ENCODE results near the gene LGR6.

LGR6 gene

DNA sequence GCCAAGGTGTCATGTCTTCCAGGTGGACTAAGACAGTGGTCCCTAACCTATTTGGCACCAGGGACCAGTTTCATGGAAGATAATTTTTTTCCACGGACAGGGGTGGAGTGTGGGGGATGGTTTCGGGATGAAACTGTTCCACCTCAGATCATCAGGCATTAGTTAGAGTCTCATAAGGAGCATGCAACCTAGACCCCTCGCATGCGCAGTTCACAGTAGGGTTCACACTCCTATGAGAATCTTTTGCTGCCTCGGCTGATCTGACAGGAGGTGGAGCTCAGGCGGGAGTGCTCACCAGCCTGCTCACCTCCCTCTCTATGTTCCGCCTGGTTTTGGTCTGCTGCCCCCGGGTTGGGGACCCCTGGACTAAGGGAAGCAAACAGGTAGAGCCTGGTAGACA is 30.9 kb downstream of the LGR6 start:
- ChIA-PET CTCF (interaction anchor here (2.3 to 4.8 kb wide), 2 partner anchors 11 kb away, joined by 8 to 28 read pairs; no protein-coding TSS in a partner anchor), POLR2A (no interaction called here)
- Histone ChIP-seq H3K9me3 (ENCODE audit: control insufficient read depth, insufficient read depth, low read depth, low read length) (no peaks in the 10 kb centered on the region), H3K4me1 (ENCODE audit: control insufficient read depth, insufficient read depth, low read length) (no peaks in the 10 kb centered on the region; the same call in 1 of the 2 replicates), H3K27ac (ENCODE audit: extremely low read depth, low read depth, low read length) (no peak overlapping the region), H3K4me3 (ENCODE audit: low read depth, low read length) (no peak overlapping the region), H3K36me3 (ENCODE audit: control insufficient read depth in 2 of 2, insufficient read depth in 1 of 2, low read length in 2 of 2) (no peaks in the 10 kb centered on the region)
- TF ChIP-seq REPIN1 (tag by site-specific recombination; IDR thresholded peaks at IDR 0.05; ENCODE audit: low read depth), result no peak
- TF ChIP-seq, protein P1, sequence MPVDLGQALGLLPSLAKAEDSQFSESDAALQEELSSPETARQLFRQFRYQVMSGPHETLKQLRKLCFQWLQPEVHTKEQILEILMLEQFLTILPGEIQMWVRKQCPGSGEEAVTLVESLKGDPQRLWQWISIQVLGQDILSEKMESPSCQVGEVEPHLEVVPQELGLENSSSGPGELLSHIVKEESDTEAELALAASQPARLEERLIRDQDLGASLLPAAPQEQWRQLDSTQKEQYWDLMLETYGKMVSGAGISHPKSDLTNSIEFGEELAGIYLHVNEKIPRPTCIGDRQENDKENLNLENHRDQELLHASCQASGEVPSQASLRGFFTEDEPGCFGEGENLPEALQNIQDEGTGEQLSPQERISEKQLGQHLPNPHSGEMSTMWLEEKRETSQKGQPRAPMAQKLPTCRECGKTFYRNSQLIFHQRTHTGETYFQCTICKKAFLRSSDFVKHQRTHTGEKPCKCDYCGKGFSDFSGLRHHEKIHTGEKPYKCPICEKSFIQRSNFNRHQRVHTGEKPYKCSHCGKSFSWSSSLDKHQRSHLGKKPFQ (tag by site-specific recombination; IDR thresholded peaks at IDR 0.05), result 0 out of 2 replicates have a peak, but pooled peaks have one; percentile 16

DNA sequence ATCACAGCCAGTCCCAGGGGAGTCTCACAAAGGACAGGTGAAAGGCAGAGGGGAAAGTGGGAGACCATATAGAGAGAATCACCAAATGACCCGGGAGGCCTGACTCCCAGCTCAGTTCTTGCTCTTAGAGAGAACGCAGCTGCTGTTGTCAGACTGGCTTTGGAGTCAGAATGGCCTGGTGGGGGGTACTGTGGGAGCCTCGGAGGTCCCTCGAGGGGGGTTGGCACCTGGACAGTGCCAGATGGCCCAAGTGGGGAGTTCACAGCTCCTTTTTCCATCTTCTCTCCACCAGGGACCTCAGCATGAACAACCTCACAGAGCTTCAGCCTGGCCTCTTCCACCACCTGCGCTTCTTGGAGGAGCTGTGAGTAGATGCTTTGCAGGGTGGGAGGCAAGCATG is 31.5 kb downstream of the LGR6 start:
- Histone ChIP-seq H3K4me3 (ENCODE audit: low read depth, low read length) (no peak overlapping the region), H3K27ac (ENCODE audit: extremely low read depth, low read depth, low read length) (no peak overlapping the region), H3K4me1 (ENCODE audit: control insufficient read depth, insufficient read depth, low read length) (no peaks in the 10 kb centered on the region; the same call in 1 of the 2 replicates), H3K36me3 (ENCODE audit: control insufficient read depth in 2 of 2, insufficient read depth in 1 of 2, low read length in 2 of 2) (no peaks in the 10 kb centered on the region), H3K9me3 (ENCODE audit: control insufficient read depth, insufficient read depth, low read depth, low read length) (no peaks in the 10 kb centered on the region)
- TF ChIP-seq, protein P2, sequence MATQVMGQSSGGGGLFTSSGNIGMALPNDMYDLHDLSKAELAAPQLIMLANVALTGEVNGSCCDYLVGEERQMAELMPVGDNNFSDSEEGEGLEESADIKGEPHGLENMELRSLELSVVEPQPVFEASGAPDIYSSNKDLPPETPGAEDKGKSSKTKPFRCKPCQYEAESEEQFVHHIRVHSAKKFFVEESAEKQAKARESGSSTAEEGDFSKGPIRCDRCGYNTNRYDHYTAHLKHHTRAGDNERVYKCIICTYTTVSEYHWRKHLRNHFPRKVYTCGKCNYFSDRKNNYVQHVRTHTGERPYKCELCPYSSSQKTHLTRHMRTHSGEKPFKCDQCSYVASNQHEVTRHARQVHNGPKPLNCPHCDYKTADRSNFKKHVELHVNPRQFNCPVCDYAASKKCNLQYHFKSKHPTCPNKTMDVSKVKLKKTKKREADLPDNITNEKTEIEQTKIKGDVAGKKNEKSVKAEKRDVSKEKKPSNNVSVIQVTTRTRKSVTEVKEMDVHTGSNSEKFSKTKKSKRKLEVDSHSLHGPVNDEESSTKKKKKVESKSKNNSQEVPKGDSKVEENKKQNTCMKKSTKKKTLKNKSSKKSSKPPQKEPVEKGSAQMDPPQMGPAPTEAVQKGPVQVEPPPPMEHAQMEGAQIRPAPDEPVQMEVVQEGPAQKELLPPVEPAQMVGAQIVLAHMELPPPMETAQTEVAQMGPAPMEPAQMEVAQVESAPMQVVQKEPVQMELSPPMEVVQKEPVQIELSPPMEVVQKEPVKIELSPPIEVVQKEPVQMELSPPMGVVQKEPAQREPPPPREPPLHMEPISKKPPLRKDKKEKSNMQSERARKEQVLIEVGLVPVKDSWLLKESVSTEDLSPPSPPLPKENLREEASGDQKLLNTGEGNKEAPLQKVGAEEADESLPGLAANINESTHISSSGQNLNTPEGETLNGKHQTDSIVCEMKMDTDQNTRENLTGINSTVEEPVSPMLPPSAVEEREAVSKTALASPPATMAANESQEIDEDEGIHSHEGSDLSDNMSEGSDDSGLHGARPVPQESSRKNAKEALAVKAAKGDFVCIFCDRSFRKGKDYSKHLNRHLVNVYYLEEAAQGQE (tag by site-specific recombination; IDR thresholded peaks at IDR 0.05), result no peak
- peak; percentile 84 for TF ChIP-seq GLIS1 (tag by site-specific recombination; IDR thresholded peaks at IDR 0.05)
- no peak for TF ChIP-seq ZNF549 (tag by site-specific recombination; IDR thresholded peaks at IDR 0.05)
- TF ChIP-seq ZNF510 (tag by site-specific recombination; IDR thresholded peaks at IDR 0.05; ENCODE audit: insufficient replicate concordance), result no peak
- TF ChIP-seq ZIC2 (tag by site-specific recombination; IDR thresholded peaks at IDR 0.05), result peak; percentile 47
- no peak for TF ChIP-seq ZNF239 (tag by site-specific recombination; IDR thresholded peaks at IDR 0.05)
- CTCF ChIA-PET, result interaction anchor here (1.0 to 4.8 kb wide), 4 partner anchors 10 to 49 kb away, joined by 5 to 28 read pairs (median 8); no protein-coding TSS in a partner anchor
- POLR2A ChIA-PET, result no interaction called here

DNA sequence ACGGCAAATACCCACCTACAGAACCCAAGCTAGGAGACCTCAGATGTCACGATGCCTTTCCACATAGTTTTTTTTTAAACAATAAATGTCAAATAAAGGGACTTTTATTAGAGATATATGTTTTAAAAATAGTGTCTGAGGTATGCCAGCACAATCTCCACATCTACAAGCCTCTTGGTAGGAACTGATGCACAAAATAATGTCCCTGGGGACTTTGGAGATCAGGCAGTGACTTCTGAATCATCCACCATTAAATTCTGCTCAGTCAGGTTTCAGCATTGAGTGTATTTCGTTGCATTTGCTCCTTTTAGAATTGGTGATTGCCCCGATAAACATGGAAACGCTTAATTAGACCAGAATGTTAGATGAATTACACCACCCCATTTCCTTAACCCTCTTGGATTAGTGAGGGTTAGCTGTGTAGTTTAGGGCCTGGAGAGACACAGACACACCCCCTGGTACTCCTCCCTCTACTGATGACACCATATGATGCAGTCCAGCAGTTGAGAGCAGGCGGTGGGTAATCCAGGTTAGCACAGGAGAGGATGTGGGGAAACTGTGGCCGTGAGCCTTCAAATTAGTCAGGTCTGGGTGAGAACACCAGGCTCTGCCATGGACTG is 33.6 kb downstream of the LGR6 start:
- peak; percentile 90 for TF ChIP-seq ZNF10 (tag by site-specific recombination; IDR thresholded peaks at IDR 0.05)
- TF ChIP-seq KLF10 (tag by site-specific recombination; IDR thresholded peaks at IDR 0.05), result peak; percentile 66
- no peak for TF ChIP-seq KLF9 (tag by site-specific recombination; IDR thresholded peaks at IDR 0.05; ENCODE audit: low read depth)
- TF ChIP-seq ZNF629 (tag by site-specific recombination; IDR thresholded peaks at IDR 0.05), result 0 out of 2 replicates have a peak, but pooled peaks have one; percentile 15
- TF ChIP-seq, protein P3, sequence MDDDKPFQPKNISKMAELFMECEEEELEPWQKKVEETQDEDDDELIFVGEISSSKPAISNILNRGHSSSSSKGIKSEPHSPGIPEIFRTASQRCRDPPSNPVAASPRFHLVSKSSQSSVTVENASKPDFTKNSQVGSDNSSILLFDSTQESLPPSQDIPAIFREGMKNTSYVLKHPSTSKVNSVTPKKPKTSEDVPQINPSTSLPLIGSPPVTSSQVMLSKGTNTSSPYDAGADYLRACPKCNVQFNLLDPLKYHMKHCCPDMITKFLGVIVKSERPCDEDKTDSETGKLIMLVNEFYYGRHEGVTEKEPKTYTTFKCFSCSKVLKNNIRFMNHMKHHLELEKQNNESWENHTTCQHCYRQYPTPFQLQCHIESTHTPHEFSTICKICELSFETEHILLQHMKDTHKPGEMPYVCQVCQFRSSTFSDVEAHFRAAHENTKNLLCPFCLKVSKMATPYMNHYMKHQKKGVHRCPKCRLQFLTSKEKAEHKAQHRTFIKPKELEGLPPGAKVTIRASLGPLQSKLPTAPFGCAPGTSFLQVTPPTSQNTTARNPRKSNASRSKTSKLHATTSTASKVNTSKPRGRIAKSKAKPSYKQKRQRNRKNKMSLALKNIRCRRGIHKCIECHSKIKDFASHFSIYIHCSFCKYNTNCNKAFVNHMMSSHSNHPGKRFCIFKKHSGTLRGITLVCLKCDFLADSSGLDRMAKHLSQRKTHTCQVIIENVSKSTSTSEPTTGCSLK (tag by site-specific recombination; IDR thresholded peaks at IDR 0.05), result no peak
- CTCF ChIA-PET, result interaction anchor here (0.6 to 0.7 kb wide), 4 partner anchors 35 to 717 kb away, joined by 3 to 4 read pairs (median 3); no protein-coding TSS in a partner anchor
- Histone ChIP-seq H3K9me3 (ENCODE audit: control insufficient read depth, insufficient read depth, low read depth, low read length) (no peaks in the 10 kb centered on the region), H3K4me1 (ENCODE audit: control insufficient read depth, insufficient read depth, low read length) (no peaks in the 10 kb centered on the region; the same call in 1 of the 2 replicates), H3K27ac (ENCODE audit: extremely low read depth, low read depth, low read length) (no peak overlapping the region), H3K4me3 (ENCODE audit: low read depth, low read length) (no peak overlapping the region), H3K36me3 (ENCODE audit: control insufficient read depth in 2 of 2, insufficient read depth in 1 of 2, low read length in 2 of 2) (no peaks in the 10 kb centered on the region)
- POLR2A ChIA-PET, result no interaction called here
